ENCODE data around the gene GP2. TPM values are rescaled to one million over a fixed set of nuclear protein-coding genes. Genes with fewer than 3 reads are reported as not detected.

GP2 gene
- total RNA-seq, 1 donor from 2014 or later, result not detected

DNA sequence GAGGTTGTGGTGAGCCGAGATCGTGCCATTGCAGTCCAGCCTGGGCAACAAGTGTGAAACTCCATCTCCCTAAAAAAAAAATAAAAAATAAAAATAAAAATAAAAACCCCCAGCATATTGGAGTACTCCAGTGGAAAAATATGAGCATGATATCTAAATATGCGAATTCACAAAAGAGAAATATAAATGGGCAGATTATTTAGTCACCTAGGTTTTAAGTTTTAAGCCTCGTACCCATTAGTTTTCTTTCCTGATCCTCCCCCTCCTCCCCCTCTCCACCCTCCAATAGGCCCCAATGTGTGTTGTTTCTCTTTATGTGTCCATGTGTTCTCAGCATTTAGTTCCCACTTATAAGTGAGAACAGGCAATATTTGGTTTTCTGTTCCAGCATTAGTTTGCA is 62.3 kb downstream of the GP2 start:
- H3K9me3 ChIP-seq, result no peaks in the 10 kb centered on the region
- intact Hi-C loops (cut with DNase I), result no loop called here
- no peak overlapping the region for H3K4me3 ChIP-seq
- no peaks in the 10 kb centered on the region for H3K27me3 ChIP-seq
- H3K36me3 ChIP-seq, result no peaks in the 10 kb centered on the region
- no peaks in the 10 kb centered on the region for H3K4me1 ChIP-seq
- TF ChIP-seq POLR2A (IDR thresholded peaks at IDR 0.05) (no peak), POLR2AphosphoS5 (IDR thresholded peaks at IDR 0.05; ENCODE audit: insufficient read depth in 1 of 2, low read depth in 1 of 2) (no peak)
- TF ChIP-seq, protein P1, sequence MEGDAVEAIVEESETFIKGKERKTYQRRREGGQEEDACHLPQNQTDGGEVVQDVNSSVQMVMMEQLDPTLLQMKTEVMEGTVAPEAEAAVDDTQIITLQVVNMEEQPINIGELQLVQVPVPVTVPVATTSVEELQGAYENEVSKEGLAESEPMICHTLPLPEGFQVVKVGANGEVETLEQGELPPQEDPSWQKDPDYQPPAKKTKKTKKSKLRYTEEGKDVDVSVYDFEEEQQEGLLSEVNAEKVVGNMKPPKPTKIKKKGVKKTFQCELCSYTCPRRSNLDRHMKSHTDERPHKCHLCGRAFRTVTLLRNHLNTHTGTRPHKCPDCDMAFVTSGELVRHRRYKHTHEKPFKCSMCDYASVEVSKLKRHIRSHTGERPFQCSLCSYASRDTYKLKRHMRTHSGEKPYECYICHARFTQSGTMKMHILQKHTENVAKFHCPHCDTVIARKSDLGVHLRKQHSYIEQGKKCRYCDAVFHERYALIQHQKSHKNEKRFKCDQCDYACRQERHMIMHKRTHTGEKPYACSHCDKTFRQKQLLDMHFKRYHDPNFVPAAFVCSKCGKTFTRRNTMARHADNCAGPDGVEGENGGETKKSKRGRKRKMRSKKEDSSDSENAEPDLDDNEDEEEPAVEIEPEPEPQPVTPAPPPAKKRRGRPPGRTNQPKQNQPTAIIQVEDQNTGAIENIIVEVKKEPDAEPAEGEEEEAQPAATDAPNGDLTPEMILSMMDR (IDR thresholded peaks at IDR 0.05), result no peak
- DNase-seq (ENCODE audit: extremely low spot score in 2 of 2), result no peak
- H3K27ac ChIP-seq, result no peak overlapping the region

GRCh38 chr16:20263138-20263855 is 64.0 kb downstream of the GP2 start:
- no peaks in the 10 kb centered on the region for H3K4me1 ChIP-seq
- intact Hi-C loops (cut with DNase I), result no loop called here

DNA sequence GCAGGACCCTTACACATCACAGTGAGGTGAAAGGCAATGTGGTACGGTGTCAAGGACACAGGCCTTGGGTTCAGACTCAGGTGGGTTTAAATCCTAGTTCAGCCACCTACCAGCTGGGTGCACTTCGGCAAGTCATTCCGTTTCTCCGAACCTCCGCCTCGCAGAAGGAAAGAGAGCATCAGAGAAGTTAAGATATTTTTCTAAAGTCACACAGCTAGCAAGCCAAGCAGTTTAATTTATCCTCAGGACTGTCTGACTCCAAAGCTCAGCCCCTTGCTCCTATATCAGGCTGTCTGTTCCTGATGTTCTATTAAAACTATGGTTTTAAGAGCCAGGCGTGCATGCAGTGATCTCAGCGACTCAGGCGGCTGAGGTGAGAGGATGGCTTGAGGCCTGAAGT is 65.1 kb downstream of the GP2 start:
- TF ChIP-seq POLR2AphosphoS5 (IDR thresholded peaks at IDR 0.05; ENCODE audit: insufficient read depth in 1 of 2, low read depth in 1 of 2), result no peak
- TF ChIP-seq, protein P1 (IDR thresholded peaks at IDR 0.05), result no peak
- no peaks in the 10 kb centered on the region for H3K27me3 ChIP-seq
- H3K27ac ChIP-seq, result no peak overlapping the region
- H3K4me3 ChIP-seq, result no peak overlapping the region
- no peak for DNase-seq (ENCODE audit: extremely low spot score in 2 of 2)
- no peaks in the 10 kb centered on the region for H3K9me3 ChIP-seq
- no peaks in the 10 kb centered on the region for H3K4me1 ChIP-seq
- H3K36me3 ChIP-seq, result no peaks in the 10 kb centered on the region
- intact Hi-C loops (cut with DNase I), result no loop called here

More at GRCh38 chr16:20263138-20263855, 64.0 kb downstream of the GP2 start:
- no peak overlapping the region for H3K4me3 ChIP-seq
- no peak for DNase-seq (ENCODE audit: extremely low spot score in 2 of 2)
- TF ChIP-seq POLR2A (IDR thresholded peaks at IDR 0.05) (no peak), POLR2AphosphoS5 (IDR thresholded peaks at IDR 0.05; ENCODE audit: insufficient read depth in 1 of 2, low read depth in 1 of 2) (no peak)
- TF ChIP-seq, protein P1 (IDR thresholded peaks at IDR 0.05), result no peak
- no peaks in the 10 kb centered on the region for H3K27me3 ChIP-seq
- H3K27ac ChIP-seq, result no peak overlapping the region
- H3K9me3 ChIP-seq, result no peaks in the 10 kb centered on the region
- no peaks in the 10 kb centered on the region for H3K36me3 ChIP-seq

DNA sequence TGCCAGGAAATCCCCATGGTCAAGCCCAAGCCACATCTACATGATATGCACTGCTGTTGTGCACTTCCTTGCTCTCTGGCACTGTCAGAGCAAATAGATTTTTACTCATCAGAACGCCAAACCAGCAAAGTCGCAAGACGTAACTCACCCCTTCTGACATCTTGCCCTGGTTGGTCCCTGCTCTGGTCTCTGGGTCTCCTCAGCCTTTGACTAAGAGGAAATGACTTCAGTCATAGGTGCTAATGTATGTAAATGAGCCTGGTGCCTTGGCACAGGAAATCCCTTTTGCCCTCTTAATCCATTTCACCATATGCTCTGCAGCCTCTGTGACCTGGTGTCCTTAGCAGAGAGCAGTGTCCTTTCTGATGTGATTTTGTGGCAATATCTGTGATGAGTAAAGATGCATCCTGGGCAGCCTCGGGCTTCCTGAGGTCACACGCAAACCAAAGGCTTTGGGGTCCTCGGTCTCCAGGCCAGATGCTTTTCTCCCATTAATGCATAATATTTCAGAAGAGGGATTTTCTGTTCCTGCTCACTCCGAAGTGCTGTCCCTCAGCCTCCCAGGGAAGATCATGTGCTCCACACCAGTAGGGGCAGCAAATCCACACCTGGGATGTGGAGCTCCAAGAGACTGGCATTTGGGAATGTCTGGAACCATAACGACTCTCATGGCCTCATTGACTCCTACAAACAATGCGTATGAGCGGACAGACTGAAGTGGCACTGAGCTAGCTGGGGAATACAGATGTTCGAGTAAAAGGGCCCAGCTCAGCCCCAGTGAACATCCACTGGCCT is 66.9 kb downstream of the GP2 start:
- Histone ChIP-seq H3K4me3 (no peak overlapping the region), H3K4me1 (no peaks in the 10 kb centered on the region), H3K27me3 (no peaks in the 10 kb centered on the region), H3K27ac (no peak overlapping the region), H3K9me3 (no peaks in the 10 kb centered on the region), H3K36me3 (no peaks in the 10 kb centered on the region)
- intact Hi-C loops (cut with DNase I), result no loop called here
- no peak for DNase-seq (ENCODE audit: extremely low spot score in 2 of 2)
- no peak for TF ChIP-seq POLR2AphosphoS5 (IDR thresholded peaks at IDR 0.05; ENCODE audit: insufficient read depth in 1 of 2, low read depth in 1 of 2)
- TF ChIP-seq POLR2A (IDR thresholded peaks at IDR 0.05), result no peak
- TF ChIP-seq, protein P1 (IDR thresholded peaks at IDR 0.05), result no peak

Other genes with a start within 250 kb of the GP2 start
- gene UMOD, start 25.2 kb upstream of the GP2 start, total RNA-seq, result not detected
- not detected for gene PDILT, start 77.2 kb upstream of the GP2 start, total RNA-seq
- 2.9 TPM for gene ACSM5, start 82.0 kb upstream of the GP2 start, total RNA-seq
- gene ACSM2A, start 124.0 kb upstream of the GP2 start, total RNA-seq, result not detected
- not detected for gene ACSM2B, start 248.9 kb upstream of the GP2 start, total RNA-seq